NCI-H2196 (cell line): ENCODE measurements around the gene QKI.
"Not testable (repeated sequence)": the region's sequence is repeated elsewhere in the genome, so short reads cannot be mapped to it uniquely, and the experiment has no call there.

Experiments used
- DNase-seq: peaks from one replicate; lab custom pipeline; 2025; ENCODE audit not compliant: unreplicated experiment; lab: John Stamatoyannopoulos, UW

QKI gene

GRCh38 chr6:163476946-163477345 lies 62.4 kb downstream of the QKI start:
- DNase-seq, result not testable (repeated sequence)

DNA sequence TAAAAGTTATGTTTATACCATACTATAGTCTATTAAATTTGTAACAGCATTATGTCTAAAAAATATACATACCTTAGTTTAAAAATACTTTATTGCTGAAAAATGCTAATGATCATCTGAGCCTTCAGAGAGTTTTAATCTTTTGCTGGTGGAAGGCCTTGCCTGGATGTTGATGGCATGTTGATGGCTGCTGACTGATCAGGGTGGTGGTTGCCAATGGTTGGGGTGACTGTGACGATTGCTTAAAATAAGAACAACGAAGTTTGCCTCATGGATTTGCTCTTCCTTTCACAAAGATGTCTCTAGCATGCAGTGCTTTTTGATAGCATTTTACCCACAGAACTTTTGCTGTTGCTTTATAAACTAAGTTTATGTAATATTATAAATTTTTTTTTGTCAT lies 68.6 kb downstream of the QKI start:
- no peak for DNase-seq

DNA sequence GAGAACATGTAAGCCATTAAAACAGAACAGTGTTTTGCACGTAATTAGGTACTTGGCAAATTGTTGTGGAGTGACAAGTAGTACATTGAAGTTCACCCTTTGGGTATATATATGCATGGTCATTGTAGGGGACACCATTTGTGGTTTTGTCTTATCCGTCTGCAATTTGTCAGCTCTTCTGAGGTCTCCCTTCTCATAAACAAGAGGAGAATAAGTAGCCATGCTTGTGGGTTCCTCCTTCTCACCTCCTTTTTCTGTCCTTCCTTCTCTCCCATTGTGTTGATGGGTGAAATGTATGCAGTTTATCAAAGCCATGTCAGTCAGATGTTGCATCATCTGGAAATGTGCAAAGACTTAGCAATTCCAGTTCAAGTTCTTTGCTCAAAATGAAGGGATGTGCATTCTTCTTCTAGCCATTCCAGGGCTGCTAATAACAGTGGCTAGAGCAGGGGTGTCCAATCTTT lies 70.9 kb downstream of the QKI start:
- no peak for DNase-seq

DNA sequence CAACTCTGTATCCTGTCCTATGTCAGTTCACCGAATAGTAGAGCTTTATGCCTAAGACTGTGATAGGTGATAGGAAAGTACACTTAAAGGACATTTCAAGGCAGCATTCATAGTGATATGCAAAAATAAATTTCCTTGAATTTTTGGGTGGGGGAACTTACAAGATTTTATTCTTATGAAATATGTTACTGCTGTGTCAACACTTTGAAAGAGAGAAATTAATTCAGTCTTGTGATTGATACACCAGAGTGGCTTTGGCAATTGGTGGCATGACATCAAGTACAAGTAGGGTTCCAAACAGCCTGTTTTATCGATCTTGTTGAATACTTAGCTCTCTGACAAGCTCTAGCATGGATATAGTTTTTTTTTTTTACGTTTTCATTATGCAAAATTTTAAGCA lies 72.3 kb downstream of the QKI start:
- DNase-seq, result no peak

GRCh38 chr6:163487606-163488005 lies 73.1 kb downstream of the QKI start:
- DNase-seq, result no peak

DNA sequence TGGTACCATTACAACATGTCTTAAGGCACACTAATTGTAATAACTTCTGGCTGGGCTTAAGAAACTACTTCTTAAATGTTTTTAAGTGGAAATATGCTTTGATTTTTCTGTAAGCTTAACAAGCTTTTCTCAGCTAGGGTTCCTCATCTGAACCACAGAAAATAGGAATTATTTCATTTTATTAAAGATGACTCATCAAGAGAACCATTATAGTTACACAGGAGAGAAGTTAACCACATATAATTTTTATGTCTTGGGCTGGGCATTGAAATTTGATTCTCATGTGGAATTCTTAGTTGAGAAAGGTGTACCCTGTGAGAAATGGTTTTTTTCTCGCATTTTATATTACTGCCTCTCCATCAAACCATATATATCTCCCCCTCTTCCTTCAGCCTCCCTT lies 75.1 kb downstream of the QKI start:
- DNase-seq, result no peak

DNA sequence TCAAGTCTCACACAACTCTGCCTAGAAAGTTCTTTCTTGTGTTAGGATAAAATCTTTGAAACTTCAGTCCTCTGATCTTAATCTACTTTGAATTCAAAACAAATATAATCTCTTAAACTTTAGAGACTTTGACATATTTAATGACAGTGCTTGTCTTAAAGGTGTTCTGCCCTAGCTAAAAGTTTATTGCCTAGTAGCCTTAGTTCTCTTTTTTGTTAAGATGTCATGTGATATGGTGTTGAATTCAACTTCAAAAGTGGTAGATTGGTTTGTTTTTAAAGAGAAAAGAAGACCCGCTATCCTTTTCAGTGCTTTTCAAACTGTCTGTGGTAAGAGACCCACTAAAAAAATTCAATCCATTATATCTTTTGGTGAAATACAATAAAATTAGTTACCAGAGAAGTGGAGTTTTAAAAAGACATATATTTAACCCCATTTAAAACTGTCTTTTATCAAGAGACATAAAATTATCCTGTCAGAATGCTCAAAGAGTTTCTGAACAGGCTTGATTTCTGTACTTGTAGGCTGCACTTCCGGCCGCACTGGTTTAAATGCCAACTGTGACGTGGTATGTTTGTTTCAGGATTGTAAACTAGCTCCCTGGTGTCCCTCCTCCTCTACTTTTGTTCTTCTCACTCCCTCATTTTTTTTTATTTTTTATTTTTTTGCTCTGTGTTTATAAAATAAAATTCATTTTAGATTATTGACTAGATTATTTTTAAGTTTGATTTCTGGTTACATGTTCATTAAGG lies 76.5 kb downstream of the QKI start:
- DNase-seq, result no peak

DNA sequence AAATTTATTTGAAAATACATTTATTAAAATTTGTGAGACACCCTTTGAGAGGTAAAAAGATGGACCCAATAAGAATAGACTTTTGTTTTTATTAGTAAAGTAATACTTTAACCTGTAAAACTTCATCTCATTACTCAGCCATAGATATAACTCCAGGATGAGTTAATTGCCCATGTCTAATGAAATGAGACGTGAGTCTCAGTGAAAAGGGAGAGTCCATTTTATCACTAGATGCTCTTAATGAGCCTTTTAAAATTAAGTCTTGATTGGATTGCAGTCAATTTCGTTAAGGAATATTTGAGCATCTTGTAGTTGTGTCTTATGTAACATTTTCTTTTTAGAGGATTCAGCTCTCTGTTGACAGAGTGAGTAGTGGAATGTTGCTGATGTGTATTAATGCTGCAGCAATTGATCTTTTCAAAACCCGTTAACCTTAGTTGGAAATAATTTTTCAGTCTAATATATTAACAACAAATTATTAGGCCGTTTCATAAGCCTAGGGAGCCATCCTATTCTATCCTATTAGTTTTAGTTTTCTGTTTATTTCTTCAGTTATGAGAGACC lies 77.3 kb downstream of the QKI start:
- DNase-seq, result no peak

DNA sequence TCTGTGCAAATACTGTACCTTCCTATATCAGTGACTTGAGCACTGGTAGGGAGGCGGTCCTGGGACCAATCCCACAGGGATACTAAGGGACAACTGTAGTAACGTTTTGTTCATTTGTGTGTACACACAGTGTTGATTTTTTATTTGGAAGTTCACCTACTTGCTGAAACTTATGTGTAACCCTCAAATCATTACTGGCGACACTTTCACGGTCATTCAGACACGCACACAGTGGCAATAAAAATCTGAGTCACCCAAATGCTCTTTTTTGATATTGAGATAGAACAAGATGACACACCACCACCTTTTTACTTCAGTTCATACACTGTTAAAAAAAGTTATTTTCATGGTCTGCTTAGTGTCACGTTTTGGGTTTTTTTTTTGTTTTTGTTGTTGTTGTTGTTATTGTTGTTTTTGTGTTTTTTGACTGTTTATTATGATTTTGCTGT lies 79.8 kb downstream of the QKI start:
- DNase-seq, result no peak

GRCh38 chr6:163496205-163496604 lies 81.7 kb downstream of the QKI start:
- DNase-seq, result no peak

DNA sequence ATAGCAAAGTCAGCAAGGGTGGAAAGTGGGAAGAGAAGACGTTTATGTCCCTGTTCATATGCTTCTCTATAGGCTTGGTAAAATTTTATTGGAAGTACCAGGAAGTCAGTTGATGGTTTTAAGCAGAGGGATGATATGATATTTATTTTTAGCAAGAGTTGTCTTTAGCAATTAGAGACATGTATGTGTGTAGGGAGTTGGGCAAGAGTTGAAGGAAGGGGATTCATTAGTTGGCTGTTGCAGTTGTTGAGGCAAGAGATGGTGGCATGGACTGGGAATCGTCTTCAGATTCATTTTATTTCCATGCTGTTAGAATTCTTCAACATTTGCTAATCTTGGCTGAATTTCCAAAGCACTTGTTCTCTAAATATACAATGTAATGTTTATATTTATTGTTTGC lies 85.6 kb downstream of the QKI start:
- DNase-seq, result no peak

DNA sequence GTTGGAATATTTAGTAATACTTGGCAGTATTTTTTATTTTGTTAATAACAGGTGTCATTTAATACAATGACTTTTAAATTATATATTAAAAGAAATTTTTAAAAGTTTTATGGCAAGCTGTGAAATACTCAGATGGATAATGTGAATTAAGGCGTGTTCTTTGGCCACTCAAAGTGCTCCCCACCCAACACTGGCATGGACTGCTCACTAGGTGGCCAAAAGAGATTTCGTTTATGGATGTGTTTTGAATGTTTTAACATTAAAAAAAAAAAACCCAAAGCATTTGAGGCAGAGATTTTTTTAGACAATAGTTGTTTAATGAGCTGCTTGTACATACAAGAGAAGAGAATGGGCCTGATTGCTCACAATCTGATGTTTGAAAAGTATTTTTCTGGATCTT lies 86.5 kb downstream of the QKI start:
- no peak for DNase-seq

DNA sequence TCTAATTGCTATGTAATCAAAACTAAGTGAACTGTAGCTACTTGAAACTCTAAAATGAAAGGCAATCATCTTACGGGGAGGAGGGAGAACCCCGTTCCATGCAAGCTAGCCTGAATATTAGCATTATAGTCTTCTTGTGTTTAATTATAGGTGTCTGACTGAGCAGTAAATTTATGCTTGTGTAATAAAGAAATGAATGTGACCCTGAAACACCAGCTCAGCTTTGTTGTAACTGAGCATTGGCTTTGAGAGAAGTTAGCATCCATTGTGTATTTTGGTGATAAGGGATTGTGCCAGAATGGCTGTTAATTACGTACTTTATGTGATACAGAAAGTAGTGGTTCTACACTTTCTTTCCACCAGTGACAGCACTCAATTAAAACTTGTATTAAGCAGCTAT lies 86.9 kb downstream of the QKI start:
- DNase-seq, result no peak

- no peak for DNase-seq
These were observed 90.6 kb downstream of the QKI start for GRCh38 chr6:163504984-163505640.

DNA sequence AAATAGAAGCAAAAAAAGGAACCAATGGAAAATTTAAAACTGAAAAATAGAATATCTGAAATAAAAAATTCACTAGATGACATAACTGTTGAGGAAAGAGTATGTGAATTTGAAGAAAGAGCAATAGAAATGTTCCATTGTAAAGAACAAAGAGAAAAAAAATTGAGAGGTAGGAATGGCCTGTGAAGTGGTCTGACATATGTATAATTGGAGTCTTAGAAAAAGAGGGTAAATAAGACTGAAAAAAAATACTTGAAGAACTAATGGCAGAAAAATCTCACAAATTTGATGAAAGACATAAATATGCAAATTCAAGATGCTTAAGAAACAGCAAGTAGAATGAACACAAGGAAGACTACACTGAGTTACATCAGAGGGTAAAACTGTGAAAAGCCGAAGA lies 93.4 kb downstream of the QKI start:
- DNase-seq, result no peak

DNA sequence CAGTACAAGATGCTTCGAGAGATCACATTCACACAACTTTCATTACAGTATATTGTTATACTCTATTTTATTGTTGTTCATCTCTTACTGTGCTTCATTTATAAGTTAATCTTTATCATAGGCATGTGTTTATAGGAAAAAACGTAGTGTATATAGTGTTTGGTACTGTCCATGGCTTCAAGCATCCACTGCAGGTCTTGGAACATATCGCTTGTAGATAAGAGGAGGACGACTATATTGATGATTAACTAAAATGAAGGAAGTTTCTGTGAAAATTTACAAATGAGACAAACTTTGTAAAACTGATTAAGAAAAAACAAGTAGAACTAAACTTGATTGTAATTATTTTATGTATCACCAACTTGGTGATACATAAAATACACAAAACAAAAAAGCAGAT lies 98.5 kb downstream of the QKI start:
- no peak for DNase-seq

DNA sequence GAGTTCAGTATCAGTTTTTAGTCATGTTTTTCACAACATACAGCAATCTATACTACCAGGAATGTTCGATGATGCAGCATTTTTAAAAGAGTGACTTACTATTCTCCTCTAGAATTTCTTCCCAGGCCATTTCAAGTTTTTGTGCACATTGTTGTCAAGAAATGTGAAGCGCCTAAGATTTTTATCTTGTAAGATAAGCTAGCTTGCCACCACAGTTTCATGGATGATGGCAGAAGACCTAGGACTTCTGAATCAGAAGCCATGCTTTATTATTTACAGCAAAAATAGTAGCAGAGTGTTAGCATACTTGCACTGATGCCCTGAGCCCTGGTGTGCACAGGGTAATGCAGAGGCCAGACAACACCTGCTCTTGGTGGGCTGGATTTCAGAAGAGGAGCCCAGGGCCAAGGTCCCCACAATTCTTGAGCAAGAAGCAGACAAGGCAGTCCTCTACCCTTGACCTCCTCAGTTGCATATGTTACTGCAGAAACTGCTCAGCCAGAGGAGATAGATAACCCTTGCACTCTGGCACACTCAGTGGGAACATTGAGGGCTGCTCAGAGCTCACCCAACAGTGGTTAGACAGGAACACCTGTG lies 99.2 kb downstream of the QKI start:
- DNase-seq, result no peak

GRCh38 chr6:163516908-163517307 lies 102.4 kb downstream of the QKI start:
- DNase-seq, result no peak

- DNase-seq, result no peak
These were observed 106.4 kb downstream of the QKI start for GRCh38 chr6:163520956-163521355.

- no peak for DNase-seq
These were observed 107.5 kb downstream of the QKI start for GRCh38 chr6:163522033-163522432.

DNA sequence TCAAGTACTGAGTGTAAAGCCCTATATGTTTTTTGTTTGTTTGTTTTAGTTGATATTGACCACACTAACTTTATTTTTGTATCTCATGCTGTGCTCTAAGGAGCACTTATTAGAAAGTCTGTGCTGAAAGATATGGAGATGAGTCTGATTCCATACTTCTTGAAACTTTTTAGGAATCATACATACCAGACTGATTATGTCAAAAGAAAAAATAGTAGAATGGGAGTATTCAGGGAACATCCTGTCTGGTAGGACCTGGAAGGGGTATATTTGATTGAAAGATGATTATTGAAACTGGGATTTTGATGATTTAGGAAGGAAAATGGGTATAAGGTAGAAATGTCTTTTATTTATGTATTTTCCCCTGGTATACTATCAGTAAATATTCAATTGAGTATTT lies 111.4 kb downstream of the QKI start:
- DNase-seq, result no peak

DNA sequence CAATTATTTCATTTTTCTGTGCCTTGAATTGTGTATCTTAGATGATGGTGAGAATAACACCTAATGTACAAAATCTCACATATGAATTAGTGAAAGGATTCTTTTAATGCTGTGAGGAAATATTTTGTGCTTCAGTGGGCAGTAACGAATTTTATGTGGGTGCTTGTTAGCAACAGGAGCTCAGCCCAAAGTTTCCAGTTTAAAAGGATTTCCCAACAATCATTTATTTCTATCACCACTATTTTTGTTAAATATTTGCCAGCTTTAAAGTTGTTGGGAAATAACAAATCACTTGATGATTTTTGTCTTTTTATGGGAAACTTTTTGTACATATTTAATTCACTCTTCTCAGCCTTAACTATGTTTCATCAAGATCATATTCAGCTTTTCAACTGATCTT lies 111.8 kb downstream of the QKI start:
- DNase-seq, result no peak
